OCI-LY1 (cell line): ENCODE data around the gene PTRHD1.

Experiments used
- CTCF ChIP-seq: fragments of 200-600 bp; sonication (generic), shearing (Covaris generic); IDR thresholded peaks from 2 replicates; pipeline ENCODE4 v1.5.1; 2017; ENCODE audit warnings: mild to moderate bottlenecking, antibody characterized with exemption, low read length, moderate library complexity, mixed read lengths
- EZH2 ChIP-seq: fragments of 200-600 bp; sonication (generic), shearing (Covaris generic); IDR thresholded peaks from 2 replicates; pipeline ENCODE4 v1.8.0; 2017; ENCODE audit warnings: borderline replicate concordance, mixed run types, mild to moderate bottlenecking, antibody characterized with exemption, low read length, moderate library complexity, mixed read lengths

GRCh38 chr2:24828238-24828996, 35.2 kb upstream of the PTRHD1 start:
- no peak for TF ChIP-seq CTCF
- TF ChIP-seq EZH2, result no peak
